SH-SY5Y (cell line): Measurements from ENCODE around the gene TBC1D4.

Source experiments
- GATA2 ChIP-seq: IDR thresholded peaks from 2 replicates; pipeline ENCODE4 v1.6.1; 2011; ENCODE audit warnings: mild to moderate bottlenecking, low read depth, low read length
- GATA3 ChIP-seq: IDR thresholded peaks from 2 replicates; pipeline ENCODE4 v1.6.1; 2011; ENCODE audit warnings: low read depth, mild to moderate bottlenecking, low read length, moderate library complexity

DNA sequence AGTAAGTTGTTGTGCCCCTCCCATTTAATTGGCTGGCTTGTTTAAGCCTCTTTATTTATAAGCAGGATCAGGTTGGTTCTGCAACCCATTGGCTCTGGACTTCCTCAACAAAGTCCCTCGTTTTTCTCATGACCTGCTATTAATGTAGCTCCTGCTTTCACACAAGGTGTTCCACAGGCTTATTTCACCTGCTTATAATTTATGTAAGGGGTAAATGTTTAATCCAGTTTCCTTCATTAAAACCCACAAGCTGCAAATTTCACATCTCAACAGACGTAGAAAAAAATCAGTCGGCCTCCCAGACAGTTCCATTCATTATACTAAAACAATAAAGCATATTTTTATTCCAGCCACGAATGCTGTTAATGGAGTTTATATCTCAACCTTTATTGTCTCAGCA is 86.1 kb downstream of the TBC1D4 start:
- TF ChIP-seq GATA2 = no peak
- TF ChIP-seq GATA3 = no peak
